Tibial nerve (tissue), 4 donors: Measurements from ENCODE around the gene SDK1.

ENCODE experiments used
- EP300 ChIP-seq, 2 donors: sonication (generic); formaldehyde crosslinking; IDR thresholded peaks; one replicate each; pipeline ENCODE4 v1.6.1; 2017; ENCODE audit warnings: antibody characterized with exemption in 2 of 2, mild to moderate bottlenecking in 1 of 2
- TF ChIP-seq, protein P1 (sequence below), 5 experiments: fragments of 200-600 bp in 3 of 5; fragments of 450-650 bp in 2 of 5; sonication (generic) in 3 of 5; IDR thresholded peaks; one replicate each; pipeline ENCODE4 v1.5.1; 2016 to 2019; ENCODE audit warnings: antibody characterized with exemption in 5 of 5, mild to moderate bottlenecking in 3 of 5, moderate library complexity in 2 of 5

DNA sequence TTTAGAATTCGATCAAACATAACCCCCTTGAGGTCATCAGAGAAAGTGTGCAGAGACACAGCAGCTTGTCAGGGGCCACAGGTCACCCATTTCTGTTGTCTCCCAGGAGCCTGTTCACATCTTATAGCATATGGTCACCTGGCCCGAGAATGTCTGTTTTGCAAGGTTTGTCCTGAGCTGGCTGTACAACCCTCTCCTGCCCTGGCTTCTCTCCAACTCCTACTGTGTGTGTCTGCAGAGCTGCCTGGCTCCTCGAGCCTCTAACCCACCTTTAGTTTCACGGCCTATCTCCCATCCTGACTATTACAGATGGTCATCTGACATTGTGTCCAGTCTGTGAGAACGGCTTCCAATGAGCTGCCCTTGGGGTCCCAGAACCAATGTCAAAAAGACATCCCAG lies 683.4 kb downstream of the SDK1 start:
- TF ChIP-seq, protein P1, sequence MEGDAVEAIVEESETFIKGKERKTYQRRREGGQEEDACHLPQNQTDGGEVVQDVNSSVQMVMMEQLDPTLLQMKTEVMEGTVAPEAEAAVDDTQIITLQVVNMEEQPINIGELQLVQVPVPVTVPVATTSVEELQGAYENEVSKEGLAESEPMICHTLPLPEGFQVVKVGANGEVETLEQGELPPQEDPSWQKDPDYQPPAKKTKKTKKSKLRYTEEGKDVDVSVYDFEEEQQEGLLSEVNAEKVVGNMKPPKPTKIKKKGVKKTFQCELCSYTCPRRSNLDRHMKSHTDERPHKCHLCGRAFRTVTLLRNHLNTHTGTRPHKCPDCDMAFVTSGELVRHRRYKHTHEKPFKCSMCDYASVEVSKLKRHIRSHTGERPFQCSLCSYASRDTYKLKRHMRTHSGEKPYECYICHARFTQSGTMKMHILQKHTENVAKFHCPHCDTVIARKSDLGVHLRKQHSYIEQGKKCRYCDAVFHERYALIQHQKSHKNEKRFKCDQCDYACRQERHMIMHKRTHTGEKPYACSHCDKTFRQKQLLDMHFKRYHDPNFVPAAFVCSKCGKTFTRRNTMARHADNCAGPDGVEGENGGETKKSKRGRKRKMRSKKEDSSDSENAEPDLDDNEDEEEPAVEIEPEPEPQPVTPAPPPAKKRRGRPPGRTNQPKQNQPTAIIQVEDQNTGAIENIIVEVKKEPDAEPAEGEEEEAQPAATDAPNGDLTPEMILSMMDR (IDR thresholded peaks at IDR 0.05): no peak
- TF ChIP-seq EP300 (IDR thresholded peaks at IDR 0.05): no peak
